ENCODE data around the gene PRPF39.
"Not testable (repeated sequence)": the region's sequence is repeated elsewhere in the genome, so short reads cannot be mapped to it uniquely, and the experiment has no call there.

PRPF39 gene

GRCh38 chr14:45083976-45084722 is at the start of gene PRPF39:
Gene PRPF39 (plus strand): TSS chr14:45084116. CDS start chr14:45095240, 11,124 bp downstream.
- no peak for DNase-seq

GRCh38 chr14:45034730-45035129 is 49.2 kb upstream of the PRPF39 start:
- DNase-seq: no peak

GRCh38 chr14:45038256-45038655 is 45.7 kb upstream of the PRPF39 start:
- no peak for DNase-seq

GRCh38 chr14:45038865-45039264 is 45.1 kb upstream of the PRPF39 start:
- no peak for DNase-seq

GRCh38 chr14:45039390-45039789 is 44.5 kb upstream of the PRPF39 start:
- DNase-seq: no peak

- no peak for DNase-seq
Observed at GRCh38 chr14:45041641-45042040, 42.3 kb upstream of the PRPF39 start.

GRCh38 chr14:45044638-45045037 is 39.3 kb upstream of the PRPF39 start:
- no peak for DNase-seq

GRCh38 chr14:45048385-45048784 is 35.5 kb upstream of the PRPF39 start:
- no peak for DNase-seq

- no peak for DNase-seq
Observed at GRCh38 chr14:45051180-45051579, 32.7 kb upstream of the PRPF39 start.

- DNase-seq: no peak
Observed at GRCh38 chr14:45051896-45052295, 32.0 kb upstream of the PRPF39 start.

GRCh38 chr14:45057349-45057748 is 26.6 kb upstream of the PRPF39 start:
- no peak for DNase-seq

- no peak for DNase-seq
Observed at GRCh38 chr14:45057881-45058364, 26.0 kb upstream of the PRPF39 start.

- no peak for DNase-seq
Observed at GRCh38 chr14:45060551-45060950, 23.4 kb upstream of the PRPF39 start.

GRCh38 chr14:45065540-45065939 is 18.4 kb upstream of the PRPF39 start:
- DNase-seq: no peak

GRCh38 chr14:45065956-45066355 is 18.0 kb upstream of the PRPF39 start:
- DNase-seq: no peak

GRCh38 chr14:45066667-45067066 is 17.2 kb upstream of the PRPF39 start:
- DNase-seq: no peak

- no peak for DNase-seq
Observed at GRCh38 chr14:45068396-45068795, 15.5 kb upstream of the PRPF39 start.

GRCh38 chr14:45070215-45070614 is 13.7 kb upstream of the PRPF39 start:
- DNase-seq: no peak

- DNase-seq: no peak
Observed at GRCh38 chr14:45072126-45072525, 11.8 kb upstream of the PRPF39 start.

GRCh38 chr14:45073231-45073879 is 10.6 kb upstream of the PRPF39 start:
- DNase-seq: no peak

GRCh38 chr14:45078323-45078722 is 5.6 kb upstream of the PRPF39 start:
- no peak for DNase-seq

GRCh38 chr14:45080416-45080968 is 3.4 kb upstream of the PRPF39 start:
- not testable (repeated sequence) for DNase-seq

- not testable (repeated sequence) for DNase-seq
Observed at GRCh38 chr14:45081096-45081495, 2.8 kb upstream of the PRPF39 start.

- no peak for DNase-seq
Observed at GRCh38 chr14:45082420-45082819, 1.5 kb upstream of the PRPF39 start.

Measured in SIG-M5 (cell line).